GM21717 (cell line): Measurements from ENCODE around the gene SLC26A8.
A peak's percentile ranks its signal among the peaks of the same experiment; 100 is the strongest.
"Not testable (repeated sequence)": the region's sequence is repeated elsewhere in the genome, so short reads cannot be mapped to it uniquely, and the experiment has no call there.

Source experiments
- ATAC-seq: cut with Tn5 transposase; IDR thresholded peaks from one replicate; pipeline ENCODE4 v1.9.1; 2021; ENCODE audit warnings: mild to moderate bottlenecking, moderate library complexity; ENCODE audit not compliant: unreplicated experiment

The SLC26A8 gene

GRCh38 chr6:36050947-36051710 lies 26.7 kb upstream of the SLC26A8 start:
- ATAC-seq = no peak

GRCh38 chr6:36050305-36050704 lies 25.9 kb upstream of the SLC26A8 start:
- ATAC-seq = no peak

- no peak for ATAC-seq
Observed at GRCh38 chr6:36049582-36049981, 25.1 kb upstream of the SLC26A8 start.

- ATAC-seq = no peak
Observed at GRCh38 chr6:36042618-36043260, 18.3 kb upstream of the SLC26A8 start.

GRCh38 chr6:36040958-36041357 lies 16.5 kb upstream of the SLC26A8 start:
- ATAC-seq = no peak

GRCh38 chr6:36039112-36039511 lies 14.7 kb upstream of the SLC26A8 start:
- ATAC-seq = no peak

GRCh38 chr6:36038120-36038876 lies 13.9 kb upstream of the SLC26A8 start:
- ATAC-seq = no peak

- no peak for ATAC-seq
Observed at GRCh38 chr6:36035225-36035624, 10.8 kb upstream of the SLC26A8 start.

GRCh38 chr6:36034441-36034840 lies 10.0 kb upstream of the SLC26A8 start:
- ATAC-seq = no peak

- ATAC-seq = no peak
Observed at GRCh38 chr6:36033935-36034334, 9.5 kb upstream of the SLC26A8 start.

GRCh38 chr6:36033144-36033543 lies 8.7 kb upstream of the SLC26A8 start:
- not testable (repeated sequence) for ATAC-seq

- no peak for ATAC-seq
Observed at GRCh38 chr6:36032261-36032660, 7.8 kb upstream of the SLC26A8 start.

GRCh38 chr6:36029464-36029863 lies 5.0 kb upstream of the SLC26A8 start:
- ATAC-seq = no peak

- ATAC-seq = no peak
Observed at GRCh38 chr6:36028877-36029324, 4.5 kb upstream of the SLC26A8 start.

- ATAC-seq = peak; percentile 30
Observed at GRCh38 chr6:36028088-36028876, 3.8 kb upstream of the SLC26A8 start.

GRCh38 chr6:36027501-36028087 lies 3.2 kb upstream of the SLC26A8 start, which contains the start of gene MAPK14:
Gene MAPK14, plus strand, starts transcription at chr6:36027808. Its CDS starts 350 bp downstream, at chr6:36028158.
- ATAC-seq = peak; percentile 82

GRCh38 chr6:36025932-36026327 lies 1.5 kb upstream of the SLC26A8 start:
- ATAC-seq = no peak

GRCh38 chr6:36025260-36025931 lies 955 bp upstream of the SLC26A8 start:
- no peak for ATAC-seq

- ATAC-seq = no peak
Observed at GRCh38 chr6:36020154-36020553, 4.3 kb downstream of the SLC26A8 start.

GRCh38 chr6:36019167-36019566 lies 5.3 kb downstream of the SLC26A8 start:
- no peak for ATAC-seq
